IMR-90 (cell line): Measurements from ENCODE around the gene NHEJ1. TPM values are rescaled to one million over a fixed set of nuclear protein-coding genes. Genes with fewer than 3 reads are reported as not detected.

Experiments
- ATAC-seq: fragments of 200-7000 bp; cut with Tn5 transposase; 2 replicates; pipeline ENCODE4 v1.9.1; 2020; ENCODE audit warnings: low read depth, mild to moderate bottlenecking, moderate library complexity
- BruUV-seq: library from RNA; stranded (reverse); fragments of 400-500 nt; replicated peaks from 2 replicates; lab custom pipeline; 2021; lab: Mats Ljungman, UMichigan
- CTCF ChIA-PET: fragments of 300-600 bp; formaldehyde crosslinking; extraction: SDS; loops from one replicate; lab custom pipeline; 2021; ENCODE audit warnings: antibody characterized with exemption; lab: Yijun Ruan, JAX
- POLR2A ChIA-PET: fragments of 300-600 bp; sonication (Branson Sonifier 250); formaldehyde crosslinking; loops from one replicate; lab custom pipeline; 2022; ENCODE audit warnings: antibody characterized with exemption; ENCODE audit not compliant: unreplicated experiment; lab: Charles Lee
- DNase-seq: peaks from one replicate; pipeline ENCODE4 v3.0.0; 2013
- H2AFZ ChIP-seq: replicated peaks from 2 replicates; pipeline ENCODE3; 2013; ENCODE audit warnings: low read length, mild to moderate bottlenecking; ENCODE audit not compliant: poor library complexity
- H2AK5ac ChIP-seq: 2 replicates; pipeline ENCODE4 v1.6.1; 2013; ENCODE audit warnings: low read depth, low read length, inconsistent platforms
- H2AK9ac ChIP-seq: replicated peaks from 2 replicates; pipeline ENCODE3; 2013; ENCODE audit warnings: mild to moderate bottlenecking, low read depth, low read length, moderate library complexity; ENCODE audit not compliant: poor library complexity
- H2BK120ac ChIP-seq: 2 replicates; pipeline ENCODE4 v1.6.1; 2013; ENCODE audit warnings: low read depth, low read length, inconsistent platforms
- H2BK15ac ChIP-seq: 3 replicates; pipeline ENCODE4 v1.6.1; 2013; ENCODE audit warnings: low read depth, low read length, inconsistent platforms
- H2BK20ac ChIP-seq: 2 replicates; pipeline ENCODE4 v1.6.1; 2013; ENCODE audit warnings: low read depth, mild to moderate bottlenecking, inconsistent platforms, low read length, moderate library complexity
- H2BK5ac ChIP-seq: 2 replicates; pipeline ENCODE4 v1.6.1; 2013; ENCODE audit warnings: mild to moderate bottlenecking, low read depth, low read length, inconsistent platforms; ENCODE audit not compliant: poor library complexity, severe bottlenecking
- H3K14ac ChIP-seq: replicated peaks from 2 replicates; pipeline ENCODE4 v1.6.1; 2013; ENCODE audit warnings: low read depth, low read length, inconsistent platforms
- H3K18ac ChIP-seq: 2 replicates; pipeline ENCODE4 v1.6.1; 2013; ENCODE audit warnings: low read depth, low read length, control low read depth
- H3K23ac ChIP-seq: 2 replicates; pipeline ENCODE4 v1.6.1; 2013; ENCODE audit warnings: low read depth, low read length, inconsistent platforms
- H3K27ac ChIP-seq: 2 replicates; pipeline ENCODE4 v1.5.1; 2013; ENCODE audit warnings: mild to moderate bottlenecking, control low read depth, low read length; ENCODE audit not compliant: insufficient read depth
- H3K27me3 ChIP-seq: 2 replicates; pipeline ENCODE4 v1.6.1; 2013; ENCODE audit warnings: low read length; ENCODE audit not compliant: control insufficient read depth, insufficient read depth
- H3K36me3 ChIP-seq: 2 replicates; pipeline ENCODE4 v1.6.1; 2013; ENCODE audit warnings: low read length, mixed read lengths; ENCODE audit not compliant: control insufficient read depth, insufficient read depth
- H3K4ac ChIP-seq: 2 replicates; pipeline ENCODE4 v1.6.1; 2013; ENCODE audit warnings: low read depth, low read length, inconsistent platforms
- H3K4me1 ChIP-seq: 2 replicates; pipeline ENCODE4 v1.6.1; 2013; ENCODE audit warnings: low read length, mixed read lengths; ENCODE audit not compliant: control insufficient read depth, insufficient read depth
- H3K4me2 ChIP-seq: 2 replicates; pipeline ENCODE4 v1.6.1; 2013; ENCODE audit warnings: low read depth, mild to moderate bottlenecking, control low read depth, low read length, moderate library complexity
- H3K4me3 ChIP-seq: 2 replicates; pipeline ENCODE4 v1.5.1; 2013; ENCODE audit warnings: low read depth, mild to moderate bottlenecking, control low read depth, low read length, moderate library complexity; ENCODE audit not compliant: insufficient read depth
- H3K56ac ChIP-seq: 2 replicates; pipeline ENCODE4 v1.6.1; 2013; ENCODE audit warnings: low read length, inconsistent platforms; ENCODE audit not compliant: insufficient read depth; ENCODE audit errors: extremely low read depth
- H3K79me1 ChIP-seq, 2 experiments: 2 replicates each; pipeline ENCODE4 v1.6.1; 2013; ENCODE audit warnings: low read length in 2 of 2, inconsistent platforms in 1 of 2, low read depth in 1 of 2
- H3K9ac ChIP-seq: 2 replicates; pipeline ENCODE4 v1.6.1; 2013; ENCODE audit warnings: low read depth, low read length, control low read depth
- H3K9me1 ChIP-seq: 2 replicates; pipeline ENCODE4 v1.6.1; 2013; ENCODE audit warnings: low read length, inconsistent platforms; ENCODE audit not compliant: insufficient read depth
- H3K9me3 ChIP-seq: 2 replicates; pipeline ENCODE4 v1.6.1; 2013; ENCODE audit warnings: low read length; ENCODE audit not compliant: control insufficient read depth, insufficient read depth
- H4K20me1 ChIP-seq: 2 replicates; pipeline ENCODE4 v1.6.1; 2013; ENCODE audit warnings: low read length, inconsistent platforms; ENCODE audit not compliant: insufficient read depth
- H4K5ac ChIP-seq: 2 replicates; pipeline ENCODE4 v1.6.1; 2013; ENCODE audit warnings: mild to moderate bottlenecking, low read depth, low read length, control low read depth
- H4K8ac ChIP-seq, 2 experiments: 2 replicates each; pipeline ENCODE4 v1.6.1; 2013; ENCODE audit warnings: low read depth in 2 of 2, low read length in 2 of 2, control low read depth in 1 of 2, inconsistent platforms in 1 of 2
- H4K91ac ChIP-seq: 2 replicates; pipeline ENCODE4 v1.6.1; 2013; ENCODE audit warnings: low read depth, low read length, inconsistent platforms; ENCODE audit not compliant: insufficient read depth
- BHLHE40 ChIP-seq: fragments of 150-350 bp; IDR thresholded peaks from 2 replicates; pipeline ENCODE4 v1.6.1; 2016; ENCODE audit warnings: mild to moderate bottlenecking, low read depth, low read length
- CEBPB ChIP-seq: IDR thresholded peaks from 2 replicates; pipeline ENCODE4 v1.6.1; 2012; ENCODE audit warnings: low read depth, low read length, improper control_type of control experiment
- CHD1 ChIP-seq: IDR thresholded peaks from 2 replicates; pipeline ENCODE4 v1.6.1; 2012; ENCODE audit warnings: low read depth, low read length, improper control_type of control experiment
- ELK1 ChIP-seq: fragments of 150-350 bp; IDR thresholded peaks from 2 replicates; pipeline ENCODE4 v1.6.1; 2016; ENCODE audit warnings: low read depth, mild to moderate bottlenecking, low read length, moderate library complexity, borderline replicate concordance
- FOS ChIP-seq: fragments of 150-350 bp; IDR thresholded peaks from 2 replicates; pipeline ENCODE4 v1.6.1; 2016; ENCODE audit warnings: low read depth, low read length
- MAFK ChIP-seq: IDR thresholded peaks from 2 replicates; pipeline ENCODE4 v1.6.1; 2012; ENCODE audit warnings: low read depth, low read length, improper control_type of control experiment
- MAZ ChIP-seq: IDR thresholded peaks from 2 replicates; pipeline ENCODE4 v1.6.1; 2012; ENCODE audit warnings: low read depth, mild to moderate bottlenecking, low read length, improper control_type of control experiment, moderate library complexity, borderline replicate concordance
- MXI1 ChIP-seq: IDR thresholded peaks from 2 replicates; pipeline ENCODE4 v1.6.1; 2012; ENCODE audit warnings: low read depth, mild to moderate bottlenecking, low read length, moderate library complexity, borderline replicate concordance
- NFE2L2 ChIP-seq: fragments of 150-350 bp; IDR thresholded peaks from 2 replicates; pipeline ENCODE4 v1.6.1; 2016; ENCODE audit warnings: low read depth, mild to moderate bottlenecking, low read length
- POLR2A ChIP-seq: IDR thresholded peaks from 2 replicates; pipeline ENCODE4 v1.6.1; 2012; ENCODE audit warnings: mild to moderate bottlenecking, low read depth, low read length
- RAD21 ChIP-seq: IDR thresholded peaks from 2 replicates; pipeline ENCODE4 v1.6.1; 2012; ENCODE audit warnings: low read length, improper control_type of control experiment
- RFX5 ChIP-seq: IDR thresholded peaks from 2 replicates; pipeline ENCODE4 v1.8.0; 2012; ENCODE audit warnings: low read depth, mild to moderate bottlenecking, low read length, moderate library complexity
- SMC3 ChIP-seq: fragments of 150-350 bp; IDR thresholded peaks from 2 replicates; pipeline ENCODE4 v1.6.1; 2016; ENCODE audit warnings: low read depth, mild to moderate bottlenecking, antibody characterized with exemption, low read length, moderate library complexity
- WGBS, 2 experiments: methylation state at CpG; one replicate each; pipeline versions ENCODE4 v1.1.5 to v1.1.7; 2013; ENCODE audit warnings: missing lambda C conversion rate in 2 of 2; ENCODE audit not compliant: insufficient read length in 1 of 2; ENCODE audit errors: extremely low coverage in 2 of 2; 5-methylcytosine and 5-hydroxymethylcytosine counted together
- dilution Hi-C: fragments of 300-500 bp; cut with HindIII; formaldehyde crosslinking; loops from one replicate; pipeline ENCODE4 v1.14.3; 2018; ENCODE audit warnings: low sequenced_read_pairs; ENCODE audit not compliant: unreplicated experiment
- in situ Hi-C: fragments of 300-500 bp; cut with MboI; formaldehyde crosslinking; loops from 3 replicates; pipeline ENCODE4 v1.14.3; 2019; ENCODE audit warnings: low sequenced_read_pairs, inconsistent platforms, mixed read lengths
- intact Hi-C: fragments of 100-400 bp; cut with micrococcal nuclease; formaldehyde crosslinking; loops from 2 replicates; pipeline ENCODE4 v1.10.0; 2022
- polyA plus RNA-seq, 3 experiments: library from polyadenylated mRNA; depleted of rRNA; stranded (reverse); fragments of >200 nt; gene quantifications; 2 replicates each; pipeline ENCODE4 v1.2.3, GENCODE V29; 2012; ENCODE audit warnings: low replicate concordance in 1 of 3
- total RNA-seq: library from RNA; depleted of rRNA; stranded (reverse); fragments of >200 nt; gene quantifications from 2 replicates; pipeline ENCODE4 v1.2.3, GENCODE V29; 2012
- TF ChIP-seq, protein P1 (sequence below): fragments of 150-350 bp; IDR thresholded peaks from 2 replicates; pipeline ENCODE4 v1.6.1; 2017; ENCODE audit warnings: mild to moderate bottlenecking, antibody characterized with exemption, low read length, low read depth
- TF ChIP-seq, protein P2 (sequence below): conservative IDR thresholded peaks from 2 replicates; pipeline ENCODE4 v1.5.1; 2012; ENCODE audit warnings: mild to moderate bottlenecking, low read depth, low read length, improper control_type of control experiment

The NHEJ1 gene
- total and polyA plus RNA-seq, 2 of the 4 experiments (the other 2 are of a cell fraction): 12.5 to 23.1 TPM

DNA sequence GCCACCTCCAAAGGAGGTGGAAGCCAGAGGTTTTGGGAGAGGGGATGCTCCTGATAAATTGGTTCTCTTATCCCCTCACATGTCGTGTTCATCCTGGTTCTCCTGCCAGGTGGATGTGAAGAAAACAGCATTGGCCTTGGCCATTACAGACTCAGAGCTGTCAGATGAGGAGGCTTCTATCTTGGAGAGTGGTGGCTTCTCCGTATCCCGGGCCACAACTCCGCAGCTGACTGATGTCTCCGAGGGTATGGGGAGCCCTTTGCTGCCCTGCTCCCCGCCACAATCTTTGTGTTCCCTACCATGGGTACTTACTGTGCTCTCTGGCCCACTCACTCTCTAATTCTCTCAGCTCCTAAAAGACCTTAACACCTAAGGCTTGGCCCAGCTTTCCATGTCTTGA lies 20.9 kb upstream of the NHEJ1 start (continued):
- TF ChIP-seq RFX5: no peak
- no peak for TF ChIP-seq CEBPB
- no peak for TF ChIP-seq BHLHE40

GRCh38 chr2:219180961-219181360 lies 20.3 kb upstream of the NHEJ1 start:
- 93% methylated on average over 2 of the region's 5 CpGs; no CpG with 5 or more reads in 1 of the 2 experiments for WGBS, 2 experiments
- H2BK120ac ChIP-seq: no peak overlapping the region
- H2AK5ac ChIP-seq: no peak overlapping the region
- 0 out of 2 replicates have a peak, but pooled peaks cover 2% of the 10 kb centered on the region for H3K9me1 ChIP-seq
- H3K4me2 ChIP-seq: no peak overlapping the region
- ATAC-seq (no peak), DNase-seq (no peak)
- 0 out of 2 replicates have a peak, but pooled peaks cover 5% of the 10 kb centered on the region for H3K4me1 ChIP-seq
- no TSS peak for BruUV-seq
- H3K4ac ChIP-seq: no peak overlapping the region
- ChIA-PET POLR2A (no interaction called here), CTCF (no interaction called here)
- H4K5ac ChIP-seq: no peak overlapping the region
- H2BK20ac ChIP-seq: no peak overlapping the region
- H4K91ac ChIP-seq: no peak overlapping the region
- no peak overlapping the region for H3K4me3 ChIP-seq
- peaks cover 28 to 37% of the 10 kb centered on the region in 2 experiments for H3K79me1 ChIP-seq
- no peak overlapping the region for H3K27ac ChIP-seq
- H2BK5ac ChIP-seq: no peak overlapping the region
- no peaks in the 10 kb centered on the region for H3K9me3 ChIP-seq
- no peak overlapping the region for H3K23ac ChIP-seq
- no peak overlapping the region for H2AFZ ChIP-seq
- H4K8ac ChIP-seq: no peak overlapping the region
- dilution Hi-C loops: no loop called here
- H3K14ac ChIP-seq: no peak overlapping the region
- H3K9ac ChIP-seq: no peak overlapping the region
- intact Hi-C loops: no loop called here
- H3K18ac ChIP-seq: no peak overlapping the region
- no peaks in the 10 kb centered on the region for H3K27me3 ChIP-seq
- no peak overlapping the region for H2BK15ac ChIP-seq
- H3K36me3 ChIP-seq: peaks cover 43% of the 10 kb centered on the region
- peaks cover 14% of the 10 kb centered on the region; the same call in 1 of the 2 replicates for H4K20me1 ChIP-seq
- H2AK9ac ChIP-seq: no peak overlapping the region
- in situ Hi-C loops: no loop called here
- no peak overlapping the region for H3K56ac ChIP-seq
- TF ChIP-seq CHD1 (no peak), CEBPB (no peak), RAD21 (no peak), FOS (no peak), ELK1 (no peak), NFE2L2 (no peak), MXI1 (no peak), POLR2A (no peak), MAZ (no peak), MAFK (no peak), RFX5 (no peak), SMC3 (no peak), BHLHE40 (no peak)
- TF ChIP-seq, protein P1, sequence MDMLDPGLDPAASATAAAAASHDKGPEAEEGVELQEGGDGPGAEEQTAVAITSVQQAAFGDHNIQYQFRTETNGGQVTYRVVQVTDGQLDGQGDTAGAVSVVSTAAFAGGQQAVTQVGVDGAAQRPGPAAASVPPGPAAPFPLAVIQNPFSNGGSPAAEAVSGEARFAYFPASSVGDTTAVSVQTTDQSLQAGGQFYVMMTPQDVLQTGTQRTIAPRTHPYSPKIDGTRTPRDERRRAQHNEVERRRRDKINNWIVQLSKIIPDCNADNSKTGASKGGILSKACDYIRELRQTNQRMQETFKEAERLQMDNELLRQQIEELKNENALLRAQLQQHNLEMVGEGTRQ: no peak
- TF ChIP-seq, protein P2, sequence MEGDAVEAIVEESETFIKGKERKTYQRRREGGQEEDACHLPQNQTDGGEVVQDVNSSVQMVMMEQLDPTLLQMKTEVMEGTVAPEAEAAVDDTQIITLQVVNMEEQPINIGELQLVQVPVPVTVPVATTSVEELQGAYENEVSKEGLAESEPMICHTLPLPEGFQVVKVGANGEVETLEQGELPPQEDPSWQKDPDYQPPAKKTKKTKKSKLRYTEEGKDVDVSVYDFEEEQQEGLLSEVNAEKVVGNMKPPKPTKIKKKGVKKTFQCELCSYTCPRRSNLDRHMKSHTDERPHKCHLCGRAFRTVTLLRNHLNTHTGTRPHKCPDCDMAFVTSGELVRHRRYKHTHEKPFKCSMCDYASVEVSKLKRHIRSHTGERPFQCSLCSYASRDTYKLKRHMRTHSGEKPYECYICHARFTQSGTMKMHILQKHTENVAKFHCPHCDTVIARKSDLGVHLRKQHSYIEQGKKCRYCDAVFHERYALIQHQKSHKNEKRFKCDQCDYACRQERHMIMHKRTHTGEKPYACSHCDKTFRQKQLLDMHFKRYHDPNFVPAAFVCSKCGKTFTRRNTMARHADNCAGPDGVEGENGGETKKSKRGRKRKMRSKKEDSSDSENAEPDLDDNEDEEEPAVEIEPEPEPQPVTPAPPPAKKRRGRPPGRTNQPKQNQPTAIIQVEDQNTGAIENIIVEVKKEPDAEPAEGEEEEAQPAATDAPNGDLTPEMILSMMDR: no peak
